HG02870 (cell line): ENCODE measurements around the gene CFL1.
"Not testable (repeated sequence)": the region's sequence is repeated elsewhere in the genome, so short reads cannot be mapped to it uniquely, and the experiment has no call there.

Experiments
- ATAC-seq: cut with Tn5 transposase; IDR thresholded peaks from one replicate; pipeline ENCODE4 v1.9.1; 2021; ENCODE audit warnings: mild to moderate bottlenecking, moderate library complexity; ENCODE audit not compliant: unreplicated experiment

Gene CFL1

GRCh38 chr11:65859812-65860277 is 1.9 kb upstream of the CFL1 start:
- ATAC-seq: no peak

- peak; percentile 56 for ATAC-seq
Observed at GRCh38 chr11:65859095-65859811, 1.3 kb upstream of the CFL1 start.

- no peak for ATAC-seq
Observed at GRCh38 chr11:65858681-65859087, 704 bp upstream of the CFL1 start.

- no peak for ATAC-seq
Observed at GRCh38 chr11:65857500-65857852, 504 bp downstream of the CFL1 start.

- ATAC-seq: peak; percentile 24
Observed at GRCh38 chr11:65856689-65857499, 1.1 kb downstream of the CFL1 start.

GRCh38 chr11:65855927-65856363 is 2.0 kb downstream of the CFL1 start:
- no peak for ATAC-seq

GRCh38 chr11:65854852-65855837 is 2.8 kb downstream of the CFL1 start:
- no peak for ATAC-seq

GRCh38 chr11:65854161-65854592 is 3.8 kb downstream of the CFL1 start:
- no peak for ATAC-seq

GRCh38 chr11:65853246-65853979 is 4.6 kb downstream of the CFL1 start:
- no peak for ATAC-seq

- no peak for ATAC-seq
Observed at GRCh38 chr11:65852508-65853245, 5.3 kb downstream of the CFL1 start.

- ATAC-seq: no peak
Observed at GRCh38 chr11:65851811-65852507, 6.0 kb downstream of the CFL1 start.

- ATAC-seq: no peak
Observed at GRCh38 chr11:65851083-65851579, 6.8 kb downstream of the CFL1 start.

- no peak for ATAC-seq
Observed at GRCh38 chr11:65850217-65851082, 7.5 kb downstream of the CFL1 start.

- ATAC-seq: no peak
Observed at GRCh38 chr11:65849771-65850216, 8.2 kb downstream of the CFL1 start.

GRCh38 chr11:65849366-65849765 is 8.6 kb downstream of the CFL1 start:
- ATAC-seq: no peak

- ATAC-seq: not testable (repeated sequence)
Observed at GRCh38 chr11:65848693-65849092, 9.3 kb downstream of the CFL1 start.

- no peak for ATAC-seq
Observed at GRCh38 chr11:65847746-65848145, 10.2 kb downstream of the CFL1 start.
